GM21360 (cell line): Measurements from ENCODE around the gene APOA4.

Experiments used
- ATAC-seq: cut with Tn5 transposase; IDR thresholded peaks from one replicate; pipeline ENCODE4 v1.9.1; 2021; ENCODE audit warnings: mild to moderate bottlenecking, moderate library complexity; ENCODE audit not compliant: unreplicated experiment

Gene APOA4

DNA sequence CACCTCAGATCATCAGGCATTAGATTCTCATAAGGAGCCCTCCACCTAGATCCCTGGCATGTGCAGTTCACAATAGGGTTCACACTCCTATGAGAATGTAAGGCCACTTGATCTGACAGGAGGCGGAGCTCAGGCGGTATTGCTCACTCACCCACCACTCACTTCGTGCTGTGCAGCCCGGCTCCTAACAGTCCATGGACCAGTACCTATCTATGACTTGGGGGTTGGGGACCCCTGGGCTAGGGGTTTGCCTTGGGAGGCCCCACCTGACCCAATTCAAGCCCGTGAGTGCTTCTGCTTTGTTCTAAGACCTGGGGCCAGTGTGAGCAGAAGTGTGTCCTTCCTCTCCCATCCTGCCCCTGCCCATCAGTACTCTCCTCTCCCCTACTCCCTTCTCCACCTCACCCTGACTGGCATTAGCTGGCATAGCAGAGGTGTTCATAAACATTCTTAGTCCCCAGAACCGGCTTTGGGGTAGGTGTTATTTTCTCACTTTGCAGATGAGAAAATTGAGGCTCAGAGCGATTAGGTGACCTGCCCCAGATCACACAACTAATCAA, 8.8 kb upstream of the APOA4 start:
- no peak for ATAC-seq

GRCh38 chr11:116830184-116830912, 7.2 kb upstream of the APOA4 start:
- no peak for ATAC-seq

- ATAC-seq = no peak
Observed at GRCh38 chr11:116829525-116830183, 6.5 kb upstream of the APOA4 start, which contains the start of gene APOC3. APOC3 (plus strand) TSS chr11:116829907; CDS start chr11:116830583, 676 bp downstream.

- ATAC-seq = no peak
Observed at GRCh38 chr11:116828632-116829524, 5.8 kb upstream of the APOA4 start.

DNA sequence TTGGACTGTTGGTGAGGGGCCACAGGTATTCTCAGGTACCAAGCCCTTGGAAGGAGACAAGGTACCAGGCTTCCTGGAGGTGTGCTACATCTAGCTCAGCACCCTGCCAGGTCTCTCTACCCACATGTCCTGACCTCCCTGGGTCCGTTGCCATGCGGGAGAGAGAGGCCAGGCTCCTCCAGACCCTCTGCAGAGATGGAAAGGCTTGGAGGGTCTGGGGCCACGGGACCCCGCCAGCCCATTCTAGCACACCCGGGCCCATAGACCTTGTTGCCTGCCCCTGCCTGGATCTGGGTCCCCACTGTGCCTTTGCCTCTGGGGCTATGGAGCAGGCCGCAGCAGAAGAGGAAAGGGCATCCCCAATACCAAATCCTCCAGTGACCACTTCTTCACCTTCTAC, 4.4 kb upstream of the APOA4 start:
- ATAC-seq = no peak

DNA sequence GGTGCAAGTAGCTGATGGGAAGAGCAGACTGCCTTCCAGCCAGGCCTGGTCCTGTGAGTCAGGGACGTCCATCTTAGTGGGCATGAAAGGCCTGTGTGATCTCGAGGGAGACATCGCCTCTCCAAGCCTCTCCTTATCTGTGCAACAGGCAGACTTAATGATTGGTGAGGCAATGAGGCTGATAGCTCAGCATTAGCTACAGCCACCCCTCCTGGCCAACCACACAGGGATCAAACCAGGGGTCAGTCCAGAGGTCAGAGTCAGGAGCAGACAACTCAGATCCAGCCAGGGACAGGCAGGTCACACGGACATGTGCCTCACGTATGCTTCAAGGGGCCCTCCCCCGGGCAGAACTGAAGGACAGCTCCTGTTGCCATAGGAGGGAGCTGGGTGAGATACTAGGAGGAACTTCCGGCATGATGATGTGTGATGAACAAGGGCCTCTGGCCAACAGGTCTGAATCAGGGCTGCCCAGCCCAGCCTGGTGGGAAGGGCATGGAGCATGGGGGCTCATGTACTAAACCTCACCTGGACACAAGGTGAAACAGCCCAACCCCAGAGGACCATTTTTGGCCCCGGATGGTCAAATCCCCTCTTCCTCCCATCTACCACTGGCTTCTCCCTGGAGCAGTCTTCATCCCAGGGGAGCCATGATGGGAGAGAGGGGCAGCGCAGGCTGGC, 3.8 kb upstream of the APOA4 start:
- no peak for ATAC-seq

GRCh38 chr11:116825854-116826750, 3.0 kb upstream of the APOA4 start:
- no peak for ATAC-seq

- no peak for ATAC-seq
Observed at GRCh38 chr11:116825434-116825833, 2.3 kb upstream of the APOA4 start.

GRCh38 chr11:116822575-116822974, 529 bp downstream of the APOA4 start:
- no peak for ATAC-seq

DNA sequence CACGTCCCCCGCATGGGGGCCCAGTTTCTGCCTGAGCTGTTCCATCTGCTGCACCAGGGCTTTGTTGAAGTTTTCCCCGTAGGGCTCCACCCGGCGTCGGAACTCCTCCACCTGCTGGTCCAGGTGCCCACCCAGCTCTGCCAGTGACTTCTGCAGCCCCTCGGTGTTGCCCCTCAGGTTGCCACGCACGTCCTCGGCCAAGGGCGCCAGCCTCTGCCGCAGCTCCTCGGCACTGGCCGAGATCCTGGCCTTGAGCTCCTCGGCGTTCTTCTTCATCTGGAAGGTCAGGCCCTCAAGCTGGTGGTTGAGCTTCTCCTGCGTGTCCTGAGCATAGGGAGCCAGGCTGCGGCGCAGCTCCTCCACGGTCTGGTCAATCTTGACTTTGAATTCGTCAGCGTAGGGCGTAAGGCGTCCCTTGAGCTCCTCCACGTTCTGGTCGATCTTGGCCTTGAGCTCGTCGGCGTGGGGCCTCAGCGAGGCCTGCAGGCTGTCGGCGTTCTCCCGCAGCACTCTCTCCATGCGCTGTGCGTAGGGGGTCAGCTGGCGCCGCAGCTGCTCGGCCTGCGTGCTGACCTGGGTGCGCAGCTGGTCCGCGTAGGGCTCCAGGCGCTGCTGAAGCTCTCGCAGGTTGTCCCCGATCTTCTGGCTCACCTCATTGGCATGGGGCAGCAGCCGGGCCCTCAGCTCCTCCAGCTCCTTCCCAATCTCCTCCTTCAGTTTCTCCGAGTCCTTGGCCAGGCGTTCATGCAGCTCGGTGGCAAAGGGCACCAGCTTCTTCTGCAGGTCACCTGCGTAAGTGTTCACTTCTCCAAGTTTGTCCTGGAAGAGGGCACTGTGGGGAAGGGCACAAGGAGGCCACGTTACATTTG, 1.8 kb downstream of the APOA4 start:
- ATAC-seq = no peak

- ATAC-seq = no peak
Observed at GRCh38 chr11:116819049-116819448, 4.1 kb downstream of the APOA4 start.

- ATAC-seq = no peak
Observed at GRCh38 chr11:116814502-116814901, 8.6 kb downstream of the APOA4 start.

- ATAC-seq = no peak
Observed at GRCh38 chr11:116813781-116814471, 9.2 kb downstream of the APOA4 start.

DNA sequence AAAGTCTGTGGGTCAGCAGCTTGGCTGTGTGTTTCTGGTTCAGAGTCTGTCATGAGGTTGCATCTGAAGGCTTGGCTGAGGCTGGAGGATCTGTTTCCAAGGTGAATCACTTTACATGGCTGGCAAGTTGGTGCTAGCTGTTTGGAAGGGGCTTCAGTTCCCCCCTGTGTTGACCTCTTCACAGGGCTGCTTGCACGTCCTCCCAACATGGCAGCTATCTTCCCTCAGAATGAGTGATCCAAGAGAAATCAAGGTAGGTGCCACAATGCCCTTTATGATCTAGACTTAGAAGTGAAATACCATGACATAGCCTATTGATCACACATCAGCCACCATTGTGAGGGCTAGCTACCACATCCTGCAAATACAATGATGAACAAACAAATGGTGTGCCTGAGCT, 9.9 kb downstream of the APOA4 start:
- ATAC-seq = no peak

DNA sequence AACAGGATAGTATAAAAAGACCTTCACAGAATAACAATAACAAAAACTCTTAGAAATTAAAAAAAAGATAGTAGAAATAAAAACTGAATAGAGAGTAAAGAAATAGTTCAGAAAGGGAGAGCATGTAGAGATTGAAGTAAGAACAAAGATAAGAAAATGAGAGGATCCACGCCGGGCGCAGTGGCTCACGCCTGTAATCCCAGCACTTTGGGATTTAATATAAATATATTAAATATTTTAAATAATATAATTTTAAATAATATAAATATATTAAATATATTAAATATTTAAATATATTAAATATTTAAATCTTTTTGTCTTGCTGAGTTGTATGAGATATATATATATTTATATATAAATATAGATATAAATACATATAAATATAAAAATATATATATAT, 11.0 kb downstream of the APOA4 start:
- no peak for ATAC-seq

DNA sequence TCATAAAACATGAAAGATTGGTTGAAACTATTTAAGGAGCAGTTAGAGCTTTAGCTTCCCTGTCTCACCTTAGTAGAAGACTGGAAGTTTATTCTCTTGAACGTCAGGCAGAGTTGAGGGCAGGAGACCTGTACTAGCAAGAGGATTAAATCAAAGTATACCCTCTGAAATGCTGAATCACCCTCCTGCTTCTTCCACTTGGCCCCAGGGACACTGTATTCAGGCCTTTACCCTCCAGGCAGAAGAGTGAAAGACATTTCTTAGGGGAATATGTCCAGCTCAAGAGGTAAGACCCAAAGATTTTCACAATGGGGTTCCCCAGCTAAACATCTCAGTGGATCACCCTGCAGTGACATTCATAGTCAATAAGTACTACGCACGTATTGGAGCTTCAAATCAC, 11.9 kb downstream of the APOA4 start:
- ATAC-seq = no peak

DNA sequence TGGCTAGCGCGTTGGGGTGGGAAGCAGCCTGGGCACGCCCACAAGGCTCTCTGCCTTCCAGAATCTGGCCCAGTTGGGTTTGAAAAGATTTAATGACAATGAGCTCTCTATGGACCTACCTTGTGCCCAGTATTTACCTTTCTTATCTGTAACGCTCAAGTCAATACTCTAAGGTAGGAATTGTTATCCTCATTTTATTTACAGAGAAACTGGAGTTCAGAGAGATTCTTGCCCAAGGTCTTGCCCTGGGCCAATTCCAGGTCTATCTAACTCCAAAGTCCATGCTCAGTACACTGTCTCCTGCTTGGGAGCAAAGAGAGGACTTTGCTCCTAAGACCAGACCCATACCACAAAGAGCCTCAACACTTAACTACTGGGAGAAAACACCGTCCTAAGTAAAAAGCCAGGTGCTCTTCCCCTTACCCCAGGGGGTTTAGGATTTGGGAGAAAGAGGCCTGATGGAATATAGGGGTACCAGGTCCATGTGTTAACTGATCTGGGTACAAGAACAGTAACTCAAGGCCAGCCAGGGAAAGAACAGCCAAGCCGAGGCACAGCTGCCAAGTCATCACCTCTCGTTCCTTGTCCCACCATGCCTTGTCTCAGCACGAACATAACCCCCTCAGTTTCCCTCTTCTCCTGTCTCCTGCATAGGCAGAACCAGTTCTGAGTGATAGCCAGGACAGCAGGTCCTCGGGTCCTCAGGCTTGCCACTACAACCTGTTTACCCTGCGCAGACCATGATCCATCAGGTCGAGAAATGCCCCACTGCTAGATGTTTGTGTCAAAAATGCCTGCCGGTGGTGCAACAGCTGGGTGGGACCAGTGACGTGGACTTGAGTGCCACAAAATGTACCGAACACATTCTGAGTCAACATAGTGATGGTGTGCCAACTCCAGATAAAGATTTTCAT, 14.6 kb downstream of the APOA4 start:
- ATAC-seq = no peak
